KOPT-K1 (cell line): Measurements from ENCODE around the gene AUTS2.

Source experiments
- H3K27ac ChIP-seq: fragments of 200-600 bp; sonication (generic); 2 replicates; pipeline ENCODE4 v1.5.1; 2016; ENCODE audit warnings: antibody characterized with exemption, mild to moderate bottlenecking, low read depth, low read length; ENCODE audit not compliant: poor library complexity, severe bottlenecking
- H3K36me3 ChIP-seq: fragments of 200-600 bp; sonication (generic); 2 replicates; pipeline ENCODE4 v1.5.1; 2017; ENCODE audit warnings: antibody characterized with exemption, mild to moderate bottlenecking, low read length, moderate library complexity; ENCODE audit not compliant: insufficient read depth
- H3K9me3 ChIP-seq: fragments of 200-600 bp; sonication (generic); 2 replicates; pipeline ENCODE4 v1.5.1; 2017; ENCODE audit warnings: antibody characterized with exemption, low read length, mild to moderate bottlenecking; ENCODE audit not compliant: insufficient read depth, poor library complexity, severe bottlenecking

AUTS2 gene

GRCh38 chr7:69789563-69789962 lies 191.3 kb downstream of the AUTS2 start:
- H3K9me3 ChIP-seq = no peaks in the 10 kb centered on the region
- H3K27ac ChIP-seq = no peak overlapping the region
- no peaks in the 10 kb centered on the region for H3K36me3 ChIP-seq

DNA sequence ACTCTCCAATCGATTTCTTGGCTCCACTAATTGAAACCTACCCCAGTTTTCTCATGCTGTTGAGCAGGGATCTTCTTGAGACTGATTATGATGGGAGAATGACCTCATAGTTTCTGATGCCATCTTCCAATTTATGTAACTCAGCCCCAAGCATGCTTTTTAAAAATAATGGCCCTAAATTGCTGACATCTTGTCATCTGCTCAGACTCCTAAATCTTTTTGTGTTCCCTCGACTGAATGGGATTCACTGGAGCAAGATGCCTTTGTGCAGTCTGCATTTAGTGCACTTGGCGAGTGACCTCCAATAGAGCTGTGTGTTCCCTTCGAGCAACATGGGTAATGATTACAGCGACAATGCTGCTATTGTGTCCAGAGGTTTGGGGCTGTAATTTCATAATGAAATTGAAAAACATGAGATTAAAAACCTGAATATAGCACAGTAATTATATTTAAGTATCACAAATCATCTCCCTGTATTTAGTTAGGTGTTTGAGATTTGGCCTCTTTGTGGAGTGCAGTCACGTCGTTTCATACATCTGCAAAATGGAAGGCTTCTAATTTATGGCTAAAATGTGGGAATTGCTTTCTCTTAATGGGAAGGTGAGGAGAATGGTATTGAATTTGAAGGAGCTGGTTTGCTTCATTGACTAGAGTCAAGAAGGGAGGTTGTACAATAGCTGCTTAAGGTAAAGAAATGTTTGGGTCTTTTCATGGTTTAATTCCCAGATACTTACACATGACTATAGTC lies 192.9 kb downstream of the AUTS2 start:
- Histone ChIP-seq H3K27ac (no peak overlapping the region), H3K9me3 (no peaks in the 10 kb centered on the region), H3K36me3 (no peaks in the 10 kb centered on the region)

- no peaks in the 10 kb centered on the region for H3K36me3 ChIP-seq
- H3K9me3 ChIP-seq = no peaks in the 10 kb centered on the region
- H3K27ac ChIP-seq = no peak overlapping the region
Observed at GRCh38 chr7:69791739-69792138, 193.5 kb downstream of the AUTS2 start.

DNA sequence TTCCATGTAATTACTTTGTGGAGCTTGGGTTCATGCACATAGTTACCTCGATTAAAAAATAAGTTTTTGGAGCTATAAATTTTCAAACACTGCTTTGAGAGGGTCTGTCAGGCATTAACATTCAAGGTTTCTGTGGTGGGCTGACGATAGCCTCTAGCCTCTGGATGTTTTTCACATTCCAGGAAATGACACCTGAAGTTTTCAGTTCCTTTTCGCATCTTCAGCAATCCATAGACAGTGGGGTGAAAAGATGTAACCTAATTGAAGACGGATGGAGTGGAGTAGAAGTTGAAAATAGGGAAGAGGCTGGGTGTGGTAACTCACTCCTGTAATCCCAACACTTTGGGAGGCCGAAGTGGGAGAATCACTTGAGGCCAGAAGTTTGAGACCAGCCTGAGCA lies 197.7 kb downstream of the AUTS2 start:
- Histone ChIP-seq H3K36me3 (no peaks in the 10 kb centered on the region), H3K9me3 (no peaks in the 10 kb centered on the region), H3K27ac (no peak overlapping the region)

DNA sequence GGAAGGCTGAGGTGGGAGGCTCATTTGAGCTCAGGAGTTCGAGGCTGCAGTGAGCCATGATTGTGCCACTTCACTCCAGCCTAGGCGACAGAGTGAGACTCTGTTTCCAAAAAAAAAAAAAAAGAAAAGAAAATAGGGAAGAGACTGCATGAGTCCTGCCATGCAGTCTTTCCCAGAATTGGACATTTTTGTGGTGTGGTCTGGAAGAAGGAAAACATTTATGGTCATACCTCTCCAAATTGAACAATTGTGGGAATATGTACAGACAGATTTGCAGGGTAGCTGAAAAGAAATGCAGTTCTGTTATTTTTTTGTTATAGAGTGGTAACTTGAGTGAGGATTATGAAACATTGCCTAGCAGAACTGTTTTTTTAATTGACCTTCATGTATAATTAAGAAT lies 198.1 kb downstream of the AUTS2 start:
- Histone ChIP-seq H3K27ac (no peak overlapping the region), H3K36me3 (no peaks in the 10 kb centered on the region), H3K9me3 (no peaks in the 10 kb centered on the region)

DNA sequence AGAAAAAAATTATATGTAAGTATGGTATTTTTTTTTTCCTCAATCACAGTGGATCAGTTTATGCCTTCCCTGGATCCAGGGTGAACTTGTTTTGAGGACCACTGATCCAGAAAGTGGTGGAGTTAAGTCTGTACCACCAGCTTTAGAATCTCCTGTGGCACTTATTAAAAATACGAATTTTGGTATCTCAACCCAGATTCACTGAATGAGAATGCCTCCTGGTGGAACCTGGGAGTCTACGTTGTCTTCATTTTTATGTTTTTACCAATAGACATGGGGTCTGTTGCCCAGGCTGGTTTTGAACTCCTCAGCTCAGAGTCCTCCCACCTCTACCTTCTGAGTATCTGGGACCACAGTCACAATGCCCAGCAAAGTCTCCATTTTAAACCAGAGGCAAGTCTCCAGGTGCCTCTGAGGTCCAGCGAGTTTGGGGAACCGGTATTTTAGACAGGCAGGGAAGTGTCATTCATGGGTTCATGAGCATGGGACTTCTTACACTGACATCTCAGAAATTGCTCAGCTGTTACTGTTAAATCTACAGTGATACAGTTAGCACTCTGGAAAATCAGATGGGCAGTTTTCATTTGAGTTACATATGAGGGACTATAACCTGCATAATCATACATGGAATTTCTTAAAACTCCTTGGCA lies 200.9 kb downstream of the AUTS2 start:
- no peaks in the 10 kb centered on the region for H3K36me3 ChIP-seq
- no peaks in the 10 kb centered on the region for H3K9me3 ChIP-seq
- no peak overlapping the region for H3K27ac ChIP-seq

GRCh38 chr7:69799990-69800389 lies 201.7 kb downstream of the AUTS2 start:
- no peak overlapping the region for H3K27ac ChIP-seq
- H3K36me3 ChIP-seq = no peaks in the 10 kb centered on the region
- no peaks in the 10 kb centered on the region for H3K9me3 ChIP-seq

DNA sequence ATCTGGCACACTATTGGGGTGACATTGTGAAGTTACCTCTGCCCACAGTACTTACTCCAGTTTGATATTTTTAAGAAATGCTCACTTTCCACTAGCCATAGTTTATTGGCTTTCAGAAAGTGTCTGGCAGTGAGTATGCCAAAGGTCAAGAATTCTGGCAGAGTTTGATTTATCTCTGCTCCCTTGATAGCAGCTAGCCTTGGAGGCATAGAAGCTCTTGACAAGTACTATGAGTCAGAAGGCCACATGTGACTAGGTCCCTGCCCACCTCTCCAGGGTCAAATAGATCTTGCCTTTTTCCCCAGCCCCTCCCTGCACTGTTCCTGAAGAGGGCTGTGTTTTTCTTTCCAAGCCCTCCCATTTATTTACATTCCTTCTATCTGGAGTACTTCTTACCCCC lies 202.2 kb downstream of the AUTS2 start:
- H3K36me3 ChIP-seq = no peaks in the 10 kb centered on the region
- H3K9me3 ChIP-seq = no peaks in the 10 kb centered on the region
- no peak overlapping the region for H3K27ac ChIP-seq

DNA sequence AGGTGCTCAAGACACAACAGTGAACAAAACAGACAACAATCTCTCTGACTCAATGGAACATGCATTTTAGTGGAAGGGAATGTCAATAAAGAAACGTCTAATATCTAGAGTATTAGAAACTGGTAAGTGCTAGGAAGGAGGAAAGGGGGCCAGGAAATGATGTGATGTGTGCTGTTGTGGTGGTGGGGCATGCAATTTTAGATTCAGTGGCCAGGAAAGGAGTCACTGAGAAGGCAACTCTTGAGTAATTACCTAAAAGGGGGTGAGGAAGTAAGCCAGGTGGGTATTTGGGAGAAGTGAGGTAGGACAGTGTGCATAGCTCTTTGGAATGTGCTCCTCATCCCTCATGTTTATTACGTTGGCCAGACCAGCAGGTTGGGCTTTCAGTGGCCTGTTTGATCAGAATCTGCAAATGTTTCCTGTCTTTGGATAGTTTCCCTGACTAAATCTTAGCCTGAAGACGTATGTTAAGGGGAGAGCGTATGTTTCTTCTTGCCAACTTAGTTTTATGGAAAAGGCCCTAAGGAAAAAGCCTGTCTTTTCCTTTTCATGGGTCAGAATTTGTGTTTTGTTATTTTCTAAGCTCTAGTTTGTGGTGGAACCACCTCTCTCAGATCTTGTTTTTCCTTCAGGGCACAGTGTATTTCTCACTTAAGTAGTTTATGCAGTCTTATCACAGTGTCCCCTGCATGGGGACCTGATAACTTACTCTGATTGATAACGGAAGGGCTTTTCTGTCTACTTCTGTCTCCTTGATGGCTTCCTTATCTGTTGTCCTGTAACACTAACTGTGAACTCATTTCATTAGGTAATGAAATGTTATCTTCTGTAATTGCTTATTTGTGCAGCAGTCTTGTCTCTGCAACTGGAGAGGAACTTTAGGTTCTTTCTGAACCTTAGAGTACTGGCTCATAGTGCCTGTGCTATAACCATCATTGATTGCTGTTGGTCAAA lies 203.7 kb downstream of the AUTS2 start:
- Histone ChIP-seq H3K36me3 (no peaks in the 10 kb centered on the region), H3K27ac (no peak overlapping the region), H3K9me3 (no peaks in the 10 kb centered on the region)

DNA sequence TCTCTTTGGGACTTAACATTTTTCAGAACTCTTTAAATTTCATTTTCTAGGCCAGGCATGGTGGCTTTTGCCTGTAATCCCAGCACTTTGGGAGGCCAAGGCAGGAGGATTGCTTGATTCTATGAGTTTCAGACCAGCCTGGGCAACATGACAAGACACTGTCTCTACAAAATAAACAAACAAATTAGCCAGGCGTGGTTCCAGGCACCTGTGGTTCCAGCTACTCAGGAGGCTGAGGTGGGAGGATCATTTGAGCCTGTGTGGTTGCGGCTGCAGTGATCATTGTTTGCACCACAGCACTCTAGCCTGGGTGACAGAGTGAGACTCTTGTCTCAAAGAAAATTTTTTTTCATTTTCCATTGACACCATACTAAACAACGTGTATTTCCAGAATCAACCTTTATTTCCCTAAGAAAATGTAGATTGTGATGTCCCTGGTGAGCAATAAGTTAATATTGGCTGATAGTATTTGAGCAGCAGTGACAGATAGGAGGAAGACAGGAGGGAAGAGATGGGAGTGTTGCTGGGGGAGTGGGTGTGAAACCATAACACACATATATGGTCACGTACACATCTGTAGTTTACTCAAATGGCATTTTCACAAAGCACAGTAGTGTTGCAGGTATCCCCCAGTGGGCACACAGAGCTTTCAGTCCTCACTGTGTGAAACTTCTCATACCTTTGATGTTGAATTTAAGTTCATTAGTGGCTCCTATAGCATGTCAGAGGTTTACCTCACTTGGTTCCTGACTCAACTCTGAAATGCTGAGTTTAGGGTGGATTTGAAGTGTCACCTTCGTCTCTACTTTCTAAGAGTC lies 205.6 kb downstream of the AUTS2 start:
- Histone ChIP-seq H3K9me3 (no peaks in the 10 kb centered on the region), H3K27ac (no peak overlapping the region), H3K36me3 (no peaks in the 10 kb centered on the region)

DNA sequence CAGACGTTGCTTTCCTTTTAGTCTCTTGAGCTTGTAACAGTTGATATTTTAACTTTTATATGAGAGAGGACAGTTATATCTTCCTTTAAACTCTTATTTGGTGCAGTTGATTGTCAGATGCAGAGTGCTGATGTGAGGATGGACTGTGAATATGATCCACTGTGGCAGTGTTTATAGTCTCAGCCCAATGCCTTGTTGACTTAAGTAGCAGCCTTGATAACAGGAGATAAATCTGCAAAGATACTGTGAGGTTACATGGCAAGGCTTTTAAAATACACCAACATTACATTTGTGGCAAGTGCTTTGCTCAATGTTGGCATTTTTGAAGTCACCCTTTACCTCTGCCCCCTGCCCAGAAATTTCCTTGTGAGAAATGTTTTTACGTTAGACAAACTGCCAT lies 206.7 kb downstream of the AUTS2 start:
- H3K27ac ChIP-seq = no peak overlapping the region
- H3K36me3 ChIP-seq = no peaks in the 10 kb centered on the region
- no peaks in the 10 kb centered on the region for H3K9me3 ChIP-seq

DNA sequence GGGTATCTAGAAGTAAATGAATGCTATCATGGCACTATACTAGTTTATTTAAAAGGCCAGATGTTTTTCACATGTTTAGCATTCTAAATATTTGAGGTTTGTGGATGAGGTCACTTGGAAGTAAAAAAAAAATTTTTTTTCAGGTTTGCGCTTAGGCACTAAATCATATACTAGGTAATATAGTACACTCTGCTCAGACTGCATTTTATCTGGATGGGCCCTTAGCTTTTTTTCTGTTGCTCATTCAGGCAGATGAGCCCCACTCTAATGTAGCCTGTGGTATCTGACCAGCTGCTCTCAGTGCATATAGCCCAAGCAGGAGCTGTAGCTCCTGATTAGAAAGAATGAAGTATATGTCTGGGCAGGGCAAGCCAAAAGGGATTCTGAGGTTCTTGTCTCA lies 210.1 kb downstream of the AUTS2 start:
- H3K27ac ChIP-seq = no peak overlapping the region
- no peaks in the 10 kb centered on the region for H3K36me3 ChIP-seq
- no peaks in the 10 kb centered on the region for H3K9me3 ChIP-seq

DNA sequence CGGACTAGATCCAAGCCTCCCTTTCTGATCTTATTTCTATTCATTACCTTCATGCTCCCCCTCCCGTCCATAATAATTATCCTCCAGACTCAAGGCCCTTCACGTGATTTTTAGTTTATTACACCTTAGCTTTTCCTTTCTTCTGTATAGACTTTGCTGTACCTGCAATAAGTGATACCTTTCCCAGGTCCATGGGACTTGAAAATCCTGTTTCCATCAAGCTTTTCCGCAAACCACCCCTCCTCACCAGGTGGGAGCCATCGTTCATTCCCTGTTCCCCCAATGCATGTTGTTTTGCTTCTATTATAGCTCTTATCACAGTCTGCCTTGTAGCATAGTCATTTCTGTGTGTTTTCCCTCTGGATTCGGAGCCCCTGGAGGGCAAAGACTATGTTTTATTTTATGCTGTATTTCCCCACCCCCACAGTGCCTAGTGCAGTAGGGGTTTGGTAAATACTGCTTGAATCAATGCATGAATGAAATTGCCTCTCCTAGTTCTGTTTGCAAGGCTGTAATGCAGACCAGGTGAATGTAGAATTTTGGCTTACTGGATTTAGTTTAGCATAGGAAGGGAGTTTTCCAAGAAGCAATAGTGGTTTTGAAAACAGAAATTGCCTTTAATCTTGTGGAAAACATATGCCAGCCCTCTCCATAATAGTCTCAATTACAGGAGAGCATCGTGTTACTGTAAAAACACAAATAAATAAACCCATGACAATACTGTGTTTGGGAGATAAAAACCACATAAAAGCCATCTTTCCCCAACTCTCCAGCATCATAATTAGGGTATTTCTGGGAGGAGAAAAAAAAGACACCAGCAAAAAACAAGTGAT lies 213.4 kb downstream of the AUTS2 start:
- no peak overlapping the region for H3K27ac ChIP-seq
- no peaks in the 10 kb centered on the region for H3K36me3 ChIP-seq
- H3K9me3 ChIP-seq = no peaks in the 10 kb centered on the region

DNA sequence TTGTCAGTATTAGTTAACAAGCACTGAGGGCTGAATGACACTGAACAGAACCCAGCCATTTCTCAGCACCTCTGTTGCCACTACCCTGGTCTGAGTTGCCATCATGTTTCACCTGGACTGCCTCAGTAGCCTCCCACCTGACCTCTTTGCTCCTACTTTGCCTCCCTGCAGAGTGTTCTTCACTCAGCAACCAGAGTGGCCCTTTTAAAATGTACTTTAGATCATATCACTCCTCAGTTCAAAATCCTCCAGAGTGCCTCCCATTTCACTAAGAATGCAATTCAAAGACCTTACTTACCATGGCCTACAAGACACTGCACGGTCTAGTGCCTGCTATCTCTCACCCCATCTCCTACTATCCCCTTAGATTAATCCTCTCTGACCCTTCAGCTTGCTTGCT lies 214.5 kb downstream of the AUTS2 start:
- no peaks in the 10 kb centered on the region for H3K9me3 ChIP-seq
- no peaks in the 10 kb centered on the region for H3K36me3 ChIP-seq
- no peak overlapping the region for H3K27ac ChIP-seq
